ENCODE measurements around the gene C1orf35. TPM values are rescaled to one million over a fixed set of nuclear protein-coding genes. Genes with fewer than 3 reads are reported as not detected.

Gene C1orf35
- total and polyA plus RNA-seq, 9 of the 15 experiments (the other 6 are each of a cell fraction or from before 2014, with no cell fraction given) = 3.2 to 48.7 (median 12.5) TPM

- no peak for TF ChIP-seq ZNF511 (CRISPR knock-in tag; IDR thresholded peaks at IDR 0.05)
- no peak for TF ChIP-seq RBM39 (optimal IDR thresholded peaks at IDR 0.05; ENCODE audit: low read depth, low read length)
- no peak for TF ChIP-seq E2F8 (IDR thresholded peaks at IDR 0.05; ENCODE audit: low read depth, partially characterized antibody)
- no peak for TF ChIP-seq TAF15 (IDR thresholded peaks at IDR 0.05; ENCODE audit: low read depth, low read length)
- TF ChIP-seq ATF4 (CRISPR knock-in tag; IDR thresholded peaks at IDR 0.05) = no peak
- no peak for TF ChIP-seq ZNF384 (IDR thresholded peaks at IDR 0.05; ENCODE audit: low read depth, low read length)
- 0 out of 2 replicates have a peak, but pooled peaks have one; percentile 30 for TF ChIP-seq HEY1 (CRISPR knock-in tag; IDR thresholded peaks at IDR 0.05; ENCODE audit: borderline replicate concordance)
- no peak for TF ChIP-seq ZNF274 (IDR thresholded peaks at IDR 0.05; ENCODE audit: borderline replicate concordance, low read depth, low read length)
- TF ChIP-seq CHCHD3 (CRISPR knock-in tag; IDR thresholded peaks at IDR 0.05) = no peak
- TF ChIP-seq TCF7L2 (IDR thresholded peaks at IDR 0.05; ENCODE audit: low read depth, low read length) = peak; percentile 70
- no peak for TF ChIP-seq BMI1 (IDR thresholded peaks at IDR 0.05; ENCODE audit: low read length)
- no peak for TF ChIP-seq ZNF445 (CRISPR knock-in tag; IDR thresholded peaks at IDR 0.05; ENCODE audit: low read depth)
- no peak for TF ChIP-seq MEF2A (IDR thresholded peaks at IDR 0.05; ENCODE audit: control insufficient read depth, low read depth, low read length)
- TF ChIP-seq EP300 (IDR thresholded peaks at IDR 0.05; ENCODE audit: low read length) = no peak
- no peak; a peak in 1 of 4 replicates for TF ChIP-seq RCOR1 (IDR thresholded peaks at IDR 0.05; ENCODE audit: borderline replicate concordance in 1 of 2, low read depth in 2 of 2, low read length in 2 of 2)
- no peak for TF ChIP-seq GTF2B (IDR thresholded peaks at IDR 0.05; ENCODE audit: extremely low read depth, insufficient read length)
- TF ChIP-seq SRSF3 (IDR thresholded peaks at IDR 0.05; ENCODE audit: insufficient read depth, low read length) = no peak
- TF ChIP-seq NFRKB (IDR thresholded peaks at IDR 0.05; ENCODE audit: low read depth) = peak; percentile 80
- no peak for TF ChIP-seq SP1 (CRISPR knock-in tag; IDR thresholded peaks at IDR 0.05)
- TF ChIP-seq ZNF586 (CRISPR knock-in tag; conservative IDR thresholded peaks at IDR 0.05) = 0 out of 2 replicates have a peak, but pooled peaks have one; percentile 63
- no peak for TF ChIP-seq ID3 (CRISPR knock-in tag; IDR thresholded peaks at IDR 0.05)
- no peak; the same call in 1 of the 2 replicates for TF ChIP-seq ID3 (tag; IDR thresholded peaks at IDR 0.05)
- no peak for TF ChIP-seq WHSC1 (IDR thresholded peaks at IDR 0.05; ENCODE audit: low read length)
- TF ChIP-seq DACH1 (IDR thresholded peaks at IDR 0.05; ENCODE audit: partially characterized antibody) = no peak
- no peak for TF ChIP-seq PPARD (CRISPR knock-in tag; IDR thresholded peaks at IDR 0.05)
Observed at GRCh38 chr1:228139406-228139930, 36.3 kb upstream of the C1orf35 start (continued).
